Activated naive CD8-positive, alpha-beta T cell treated with anti-CD3 and anti-CD28 coated beads, Interleukin-2, amount 50 U/mL, for 16 hours (primary cell): ENCODE measurements around the gene FOXI2.

Experiments used
- DNase-seq: peaks from one replicate; pipeline ENCODE4 v3.0.0-alpha.2; 2020; ENCODE audit warnings: low read depth, low spot score

Gene FOXI2

GRCh38 chr10:127743205-127743604 lies 6.2 kb downstream of the FOXI2 start:
- no peak for DNase-seq

GRCh38 chr10:127744956-127745355 lies 8.0 kb downstream of the FOXI2 start:
- no peak for DNase-seq

- DNase-seq = no peak
Measured at GRCh38 chr10:127745861-127746260, 8.9 kb downstream of the FOXI2 start.

GRCh38 chr10:127755753-127756152 lies 18.8 kb downstream of the FOXI2 start:
- no peak for DNase-seq

- DNase-seq = no peak
Measured at GRCh38 chr10:127756264-127756663, 19.3 kb downstream of the FOXI2 start.

GRCh38 chr10:127757033-127757432 lies 20.0 kb downstream of the FOXI2 start:
- no peak for DNase-seq

- DNase-seq = no peak
Measured at GRCh38 chr10:127759276-127759675, 22.3 kb downstream of the FOXI2 start.

GRCh38 chr10:127762925-127763324 lies 25.9 kb downstream of the FOXI2 start:
- DNase-seq = no peak

- no peak for DNase-seq
Measured at GRCh38 chr10:127774766-127775559, 38.0 kb downstream of the FOXI2 start.

GRCh38 chr10:127776816-127777215 lies 39.8 kb downstream of the FOXI2 start:
- DNase-seq = no peak

- DNase-seq = no peak
Measured at GRCh38 chr10:127781412-127781811, 44.4 kb downstream of the FOXI2 start.

- no peak for DNase-seq
Measured at GRCh38 chr10:127787873-127788272, 50.9 kb downstream of the FOXI2 start.

GRCh38 chr10:127790066-127790624 lies 53.2 kb downstream of the FOXI2 start:
- DNase-seq = no peak
